ENCODE measurements around the gene PMAIP1. TPM values are rescaled to one million over a fixed set of nuclear protein-coding genes. Genes with fewer than 3 reads are reported as not detected.

The PMAIP1 gene
- total RNA-seq, 1 donor from 2014 or later: 69.9 TPM

DNA sequence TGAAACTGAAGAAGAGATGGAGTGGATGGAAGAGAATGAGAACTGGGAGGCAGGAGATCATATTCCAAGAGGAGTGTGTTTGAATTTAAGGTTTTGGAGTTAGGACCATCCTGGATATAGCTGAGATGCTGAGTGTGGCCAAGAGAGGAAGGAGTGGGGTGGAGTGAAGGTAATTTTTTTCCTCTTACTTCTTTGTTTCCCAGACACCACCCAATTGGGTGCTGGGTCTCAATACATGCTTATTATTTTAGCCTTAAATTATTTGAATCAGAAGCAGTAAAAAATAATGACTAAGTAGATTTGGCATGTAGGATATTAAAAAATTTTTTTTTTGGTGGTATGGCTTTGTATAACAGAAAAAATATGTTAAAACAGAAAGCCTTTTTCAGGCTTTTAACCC, 39.3 kb downstream of the PMAIP1 start:
- ChIA-PET CTCF (interaction anchor here (1.1 kb wide), 1 partner anchor 49 kb away, joined by 5 read pairs; no protein-coding TSS in a partner anchor), POLR2A (interaction anchor here (0.7 kb wide), 1 partner anchor 13 kb away, joined by 10 read pairs; no protein-coding TSS in a partner anchor)
- Mint-ChIP-seq H3K4me3 (no peak overlapping the region), H3K9me3 (no peaks in the 10 kb centered on the region), H3K4me1 (peaks cover 2% of the 10 kb centered on the region), H3K36me3 (ENCODE audit: low read depth) (no peaks in the 10 kb centered on the region), H3K27ac (no peak overlapping the region), H3K27me3 (no peaks in the 10 kb centered on the region)
- TF ChIP-seq, protein P1, sequence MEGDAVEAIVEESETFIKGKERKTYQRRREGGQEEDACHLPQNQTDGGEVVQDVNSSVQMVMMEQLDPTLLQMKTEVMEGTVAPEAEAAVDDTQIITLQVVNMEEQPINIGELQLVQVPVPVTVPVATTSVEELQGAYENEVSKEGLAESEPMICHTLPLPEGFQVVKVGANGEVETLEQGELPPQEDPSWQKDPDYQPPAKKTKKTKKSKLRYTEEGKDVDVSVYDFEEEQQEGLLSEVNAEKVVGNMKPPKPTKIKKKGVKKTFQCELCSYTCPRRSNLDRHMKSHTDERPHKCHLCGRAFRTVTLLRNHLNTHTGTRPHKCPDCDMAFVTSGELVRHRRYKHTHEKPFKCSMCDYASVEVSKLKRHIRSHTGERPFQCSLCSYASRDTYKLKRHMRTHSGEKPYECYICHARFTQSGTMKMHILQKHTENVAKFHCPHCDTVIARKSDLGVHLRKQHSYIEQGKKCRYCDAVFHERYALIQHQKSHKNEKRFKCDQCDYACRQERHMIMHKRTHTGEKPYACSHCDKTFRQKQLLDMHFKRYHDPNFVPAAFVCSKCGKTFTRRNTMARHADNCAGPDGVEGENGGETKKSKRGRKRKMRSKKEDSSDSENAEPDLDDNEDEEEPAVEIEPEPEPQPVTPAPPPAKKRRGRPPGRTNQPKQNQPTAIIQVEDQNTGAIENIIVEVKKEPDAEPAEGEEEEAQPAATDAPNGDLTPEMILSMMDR (IDR thresholded peaks at IDR 0.05): no peak
- ATAC-seq (ENCODE audit: low read depth): no peak
- DNase-seq: no peak
- intact Hi-C loops (cut with micrococcal nuclease): no loop called here

DNA sequence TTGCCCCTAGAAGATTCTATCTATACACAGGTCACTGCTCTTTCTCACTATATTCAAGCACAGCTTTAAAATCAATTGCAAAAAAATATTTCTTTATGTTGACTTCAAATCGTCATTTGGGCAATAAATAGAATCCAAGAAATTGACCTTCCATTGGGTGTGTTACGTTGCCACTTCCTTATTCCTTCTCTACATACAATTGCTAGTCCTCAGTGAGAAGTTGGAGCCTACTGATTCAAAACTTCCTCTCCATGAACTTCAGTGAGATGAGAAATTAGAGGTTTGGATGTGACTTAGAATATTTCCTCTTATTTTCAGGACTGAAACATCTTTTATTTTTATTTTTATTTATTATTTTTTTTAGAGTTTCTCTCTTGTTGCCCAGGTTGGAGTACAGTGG, 40.3 kb downstream of the PMAIP1 start:
- DNase-seq: no peak
- TF ChIP-seq, protein P1 (IDR thresholded peaks at IDR 0.05): no peak
- peaks cover 2% of the 10 kb centered on the region for H3K4me1 Mint-ChIP-seq
- intact Hi-C loops (cut with micrococcal nuclease): no loop called here
- ChIA-PET CTCF (no interaction called here), POLR2A (no interaction called here)
- ATAC-seq (ENCODE audit: low read depth): no peak
- no peaks in the 10 kb centered on the region for H3K36me3 Mint-ChIP-seq (ENCODE audit: low read depth)
- H3K9me3 Mint-ChIP-seq: no peaks in the 10 kb centered on the region
- no peak overlapping the region for H3K27ac Mint-ChIP-seq
- H3K4me3 Mint-ChIP-seq: no peak overlapping the region
- H3K27me3 Mint-ChIP-seq: no peaks in the 10 kb centered on the region

- ATAC-seq (ENCODE audit: low read depth) (no peak), DNase-seq (no peak)
- Mint-ChIP-seq H3K36me3 (ENCODE audit: low read depth) (no peaks in the 10 kb centered on the region), H3K4me1 (peaks cover 2% of the 10 kb centered on the region), H3K27ac (no peak overlapping the region), H3K9me3 (no peaks in the 10 kb centered on the region), H3K27me3 (no peaks in the 10 kb centered on the region), H3K4me3 (no peak overlapping the region)
- POLR2A ChIA-PET: no interaction called here
- TF ChIP-seq, protein P1 (IDR thresholded peaks at IDR 0.05): no peak
- CTCF ChIA-PET: no interaction called here
- intact Hi-C loops (cut with micrococcal nuclease): no loop called here
These were observed 41.5 kb downstream of the PMAIP1 start for GRCh38 chr18:59941331-59941730.

DNA sequence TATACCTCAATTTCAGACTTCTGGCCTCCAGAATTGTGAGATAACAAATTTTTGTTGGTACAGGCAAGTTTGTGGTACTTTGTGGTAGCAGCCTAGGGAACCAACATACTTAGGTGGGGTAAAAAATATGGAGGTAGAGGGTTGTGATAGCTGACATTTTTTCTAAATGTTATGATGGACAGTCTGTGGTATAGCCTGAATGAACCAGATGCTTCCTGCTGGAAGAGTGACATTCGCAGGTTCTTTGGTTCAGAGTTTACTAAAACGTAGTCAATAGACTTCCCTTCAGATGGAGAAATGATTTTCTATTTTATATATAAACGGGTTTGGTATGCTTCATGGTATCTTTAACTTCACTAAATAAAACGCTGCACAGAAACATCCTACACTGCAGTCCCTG, 42.8 kb downstream of the PMAIP1 start:
- Mint-ChIP-seq H3K27ac (no peak overlapping the region), H3K27me3 (no peaks in the 10 kb centered on the region), H3K4me3 (no peak overlapping the region), H3K9me3 (no peaks in the 10 kb centered on the region), H3K4me1 (peaks cover 2% of the 10 kb centered on the region), H3K36me3 (ENCODE audit: low read depth) (no peaks in the 10 kb centered on the region)
- TF ChIP-seq, protein P1 (IDR thresholded peaks at IDR 0.05): no peak
- ChIA-PET CTCF (no interaction called here), POLR2A (interaction anchor here (0.9 kb wide), 1 partner anchor 10 kb away, joined by 3 read pairs; no protein-coding TSS in a partner anchor)
- ATAC-seq (ENCODE audit: low read depth) (no peak), DNase-seq (no peak)
- intact Hi-C loops (cut with micrococcal nuclease): no loop called here

GRCh38 chr18:59945544-59945943, 45.7 kb downstream of the PMAIP1 start:
- H3K27ac Mint-ChIP-seq: no peak overlapping the region
- CTCF ChIA-PET: no interaction called here
- H3K9me3 Mint-ChIP-seq: no peaks in the 10 kb centered on the region
- POLR2A ChIA-PET: interaction anchor here (0.6 kb wide), 1 partner anchor 18 kb away, joined by 3 read pairs; no protein-coding TSS in a partner anchor
- TF ChIP-seq, protein P1 (IDR thresholded peaks at IDR 0.05): no peak
- DNase-seq (no peak), ATAC-seq (ENCODE audit: low read depth) (no peak)
- intact Hi-C loops (cut with micrococcal nuclease): no loop called here
- no peaks in the 10 kb centered on the region for H3K36me3 Mint-ChIP-seq (ENCODE audit: low read depth)
- H3K4me1 Mint-ChIP-seq: peaks cover 5% of the 10 kb centered on the region
- H3K27me3 Mint-ChIP-seq: no peaks in the 10 kb centered on the region
- H3K4me3 Mint-ChIP-seq: no peak overlapping the region
